HepG2 (cell line): ENCODE measurements around the gene ABHD4. TPM values are rescaled to one million over a fixed set of nuclear protein-coding genes. Genes with fewer than 3 reads are reported as not detected.
A peak's percentile ranks its signal among the peaks of the same experiment; 100 is the strongest.

Experiments
- ATAC-seq: fragments of 200-7000 bp; cut with Tn5 transposase; 3 replicates; pipeline ENCODE4 v1.9.1; 2020; ENCODE audit warnings: mild to moderate bottlenecking, moderate library complexity
- BruUV-seq: library from RNA; stranded (reverse); fragments of 400-500 nt; replicated peaks from 2 replicates; lab custom pipeline; 2021; lab: Mats Ljungman, UMichigan
- CTCF ChIA-PET: fragments of 300-600 bp; formaldehyde crosslinking; extraction: SDS; loops from one replicate; lab custom pipeline; 2021; ENCODE audit warnings: low total read pairs, inconsistent platforms, low intra/inter-chr PET ratio; lab: Yijun Ruan, JAX
- POLR2A ChIA-PET: fragments of 350-600 bp; sonication (Branson Sonifier 250); formaldehyde crosslinking; loops from one replicate; lab custom pipeline; 2020; ENCODE audit warnings: antibody characterized with exemption, inconsistent platforms; lab: Yijun Ruan, JAX
- DNase-seq: peaks from one replicate; pipeline ENCODE4 v3.0.0-alpha.2; 2015; ENCODE audit warnings: low spot score
- FAIRE-seq: peaks from 3 replicates; lab custom pipeline; 2011; peaks lifted over from hg19 to GRCh38; lab: Jason Lieb, UNC
- H2AFZ ChIP-seq: one replicate; pipeline ENCODE4 v1.6.1; 2011; ENCODE audit warnings: low read length, inconsistent platforms
- H3K27ac ChIP-seq: fragments of 300-600 bp; 3 replicates; pipeline ENCODE4 v1.8.0; 2011; ENCODE audit warnings: mixed run types, mild to moderate bottlenecking, mixed read lengths, low read length, inconsistent platforms; ENCODE audit not compliant: insufficient read depth; ENCODE audit errors: extremely low read length
- H3K27me3 ChIP-seq, 2 experiments: fragments of 200-600 bp in 1 of 2; 2 replicates in 1 of 2; 3 replicates in 1 of 2; pipeline versions ENCODE4 v1.6.0 to v1.8.0; 2011; ENCODE audit warnings: low read length in 2 of 2, mild to moderate bottlenecking in 2 of 2, moderate library complexity in 2 of 2, inconsistent platforms in 1 of 2; ENCODE audit not compliant: insufficient read depth in 2 of 2, control insufficient read depth in 1 of 2
- H3K36me3 ChIP-seq, 2 experiments: fragments of 200-600 bp in 1 of 2; replicated peaks in 1 of 2; 2 replicates in 1 of 2; 3 replicates in 1 of 2; pipeline versions ENCODE4 v1.5.1 to v1.8.0; 2011; ENCODE audit warnings: low read length in 2 of 2, inconsistent platforms in 1 of 2; ENCODE audit not compliant: insufficient read depth in 2 of 2, control insufficient read depth in 1 of 2
- H3K4me1 ChIP-seq: 2 replicates; pipeline ENCODE4 v1.5.1; 2012; ENCODE audit warnings: low read length, inconsistent platforms; ENCODE audit not compliant: insufficient read depth
- H3K4me2 ChIP-seq: 2 replicates; pipeline ENCODE4 v1.6.0; 2011; ENCODE audit warnings: low read depth, low read length, inconsistent platforms
- H3K4me3 ChIP-seq, 3 experiments: fragments of 200-600 bp in 1 of 3; sonication (generic), shearing (Covaris generic) in 1 of 3; replicated peaks in 1 of 3; 2 replicates each; pipeline ENCODE4 v1.5.1; 2011 to 2016; ENCODE audit warnings: low read length in 3 of 3, inconsistent platforms in 2 of 3, low read depth in 2 of 3, mild to moderate bottlenecking in 2 of 3, control low read depth in 1 of 3, mixed read lengths in 1 of 3; ENCODE audit not compliant: insufficient read depth in 1 of 3
- H3K79me2 ChIP-seq: one replicate; pipeline ENCODE4 v1.6.1; 2011; ENCODE audit warnings: low read length, inconsistent platforms; ENCODE audit not compliant: insufficient read depth
- H3K9ac ChIP-seq: 2 replicates; pipeline ENCODE4 v1.6.0; 2011; ENCODE audit warnings: mild to moderate bottlenecking, low read depth, low read length, inconsistent platforms; ENCODE audit not compliant: insufficient read depth
- H3K9me3 ChIP-seq: 2 replicates; pipeline ENCODE4 v1.5.1; 2012; ENCODE audit warnings: mild to moderate bottlenecking, low read length
- H4K20me1 ChIP-seq: 2 replicates; pipeline ENCODE4 v1.6.0; 2011; ENCODE audit warnings: inconsistent platforms, mild to moderate bottlenecking, low read length, moderate library complexity; ENCODE audit not compliant: insufficient read depth
- KDM5A ChIP-seq: fragments of 200-600 bp; sonication (generic); IDR thresholded peaks from 2 replicates; pipeline ENCODE4 v1.7.0; 2018; ENCODE audit warnings: antibody characterized with exemption, mild to moderate bottlenecking, low read length, borderline replicate concordance
- MYC ChIP-seq: sonication (generic); formaldehyde crosslinking; IDR thresholded peaks from 2 replicates; pipeline ENCODE4 v1.9.0; 2021; ENCODE audit warnings: missing genetic modification reagents, borderline replicate concordance
- NKX3-1 ChIP-seq: sonication (generic); formaldehyde crosslinking; IDR thresholded peaks from 2 replicates; pipeline ENCODE4 v1.5.0; 2020; ENCODE audit warnings: missing genetic modification reagents
- TMF1 ChIP-seq: sonication (generic); formaldehyde crosslinking; IDR thresholded peaks from 2 replicates; pipeline ENCODE4 v1.8.1; 2022; ENCODE audit warnings: low read depth, missing genetic modification reagents
- TOPORS ChIP-seq: sonication (generic); formaldehyde crosslinking; IDR thresholded peaks from 2 replicates; pipeline ENCODE4 v1.8.0; 2023; ENCODE audit warnings: mild to moderate bottlenecking, missing genetic modification reagents
- ZMYM4 ChIP-seq: sonication (generic); formaldehyde crosslinking; IDR thresholded peaks from 2 replicates; pipeline ENCODE4 v1.8.1; 2023; ENCODE audit warnings: mild to moderate bottlenecking, missing genetic modification reagents
- ZNF138 ChIP-seq: sonication (generic); formaldehyde crosslinking; IDR thresholded peaks from 2 replicates; pipeline ENCODE4 v1.5.0; 2020; ENCODE audit warnings: mild to moderate bottlenecking, low read depth, missing genetic modification reagents
- ZNF446 ChIP-seq: sonication (generic); formaldehyde crosslinking; IDR thresholded peaks from 2 replicates; pipeline ENCODE4 v1.5.0; 2020; ENCODE audit warnings: mild to moderate bottlenecking, missing genetic modification reagents
- ZNF484 ChIP-seq: sonication (generic); formaldehyde crosslinking; IDR thresholded peaks from 2 replicates; pipeline ENCODE4 v1.5.1; 2020; ENCODE audit warnings: mild to moderate bottlenecking, low read depth, missing genetic modification reagents, borderline replicate concordance
- ZNF501 ChIP-seq: sonication (generic); formaldehyde crosslinking; IDR thresholded peaks from 2 replicates; pipeline ENCODE4 v1.5.1; 2020; ENCODE audit warnings: mild to moderate bottlenecking, moderate library complexity, missing genetic modification reagents
- ZNF543 ChIP-seq: sonication (generic); formaldehyde crosslinking; IDR thresholded peaks from 2 replicates; pipeline ENCODE4 v1.4.0; 2020; ENCODE audit warnings: mild to moderate bottlenecking, missing genetic modification reagents
- ZSCAN20 ChIP-seq: sonication (generic); formaldehyde crosslinking; IDR thresholded peaks from 2 replicates; pipeline ENCODE4 v1.4.0; 2020; ENCODE audit warnings: missing genetic modification reagents, mild to moderate bottlenecking, borderline replicate concordance
- WGBS: methylation state at CpG from one replicate; pipeline ENCODE4 v1.1.6; 2017; ENCODE audit warnings: low lambda C conversion rate; 5-methylcytosine and 5-hydroxymethylcytosine counted together
- in situ Hi-C: cut with HindIII; loops from 2 replicates; pipeline ENCODE4 v1.10.0; 2017; ENCODE audit warnings: low pct_unique_long_range_greater_than_20kb; ENCODE audit not compliant: extremely low pct_ligation_motif_present
- intact Hi-C: fragments of 100-400 bp; cut with micrococcal nuclease; formaldehyde crosslinking; loops from one replicate; pipeline ENCODE4 v1.10.0; 2022; ENCODE audit not compliant: unreplicated experiment
- polyA plus RNA-seq, 8 experiments: library from polyadenylated mRNA; depleted of rRNA in 3 of 8; stranded (reverse) in 7 of 8; unstranded in 1 of 8; fragments of >200 nt; fragmentation: Illumina TruSeq in 4 of 8; extraction: Trizol in 4 of 8; gene quantifications; 2 replicates each; pipeline versions ENCODE4 v1.2.1 to v1.2.3, GENCODE V29; 2011 to 2016; ENCODE audit warnings: low read depth in 4 of 8, missing spikeins in 1 of 8, mixed read lengths in 1 of 8; ENCODE audit not compliant: insufficient read depth in 1 of 8
- total RNA-seq, 5 experiments: library from RNA; depleted of rRNA; stranded (reverse); fragments of >200 nt; fragmentation: Illumina TruSeq; extraction: Trizol; gene quantifications; 2 replicates each; pipeline ENCODE4 v1.2.3, GENCODE V29; 2016; ENCODE audit warnings: low read depth in 1 of 5
- TF ChIP-seq, protein P1 (sequence below): sonication (generic); formaldehyde crosslinking; IDR thresholded peaks from 2 replicates; pipeline ENCODE4 v1.4.0; 2020; ENCODE audit warnings: missing genetic modification reagents, borderline replicate concordance
- TF ChIP-seq, protein P2 (sequence below): sonication (generic); formaldehyde crosslinking; IDR thresholded peaks from 2 replicates; pipeline ENCODE4 v1.5.0; 2020; ENCODE audit warnings: missing genetic modification reagents, mild to moderate bottlenecking, borderline replicate concordance
- TF ChIP-seq, protein P3 (sequence below): sonication (generic); formaldehyde crosslinking; IDR thresholded peaks from 2 replicates; pipeline ENCODE4 v1.4.0; 2020; ENCODE audit warnings: mild to moderate bottlenecking, missing genetic modification reagents
- TF ChIP-seq, protein P4 (sequence below): sonication (generic); formaldehyde crosslinking; IDR thresholded peaks from 2 replicates; pipeline ENCODE4 v1.5.0; 2020; ENCODE audit warnings: missing genetic modification reagents

Gene ABHD4
- total and polyA plus RNA-seq, 2 of the 13 experiments (the other 11 are each of a cell fraction or from before 2014, with no cell fraction given) = 16.1 to 47.5 TPM

- TF ChIP-seq ZNF501 (CRISPR knock-in tag) = peak; percentile 52
- TF ChIP-seq ZMYM4 (CRISPR knock-in tag) = 0 out of 2 replicates have a peak, but pooled peaks have one; percentile 24
Observed at GRCh38 chr14:22587677-22588422, 10.2 kb upstream of the ABHD4 start (continued).

GRCh38 chr14:22588526-22589095 is 9.5 kb upstream of the ABHD4 start:
- peak overlapping the region; percentile 72 for H3K27ac ChIP-seq
- WGBS = under 1% methylated on average over 17 of the region's 17 CpGs
- intact Hi-C loops = loop anchor here (1.0 to 10.0 kb wide), 5 partner anchors 10 to 1856 kb away; partner anchors contain the start of genes ABHD4 and SDR39U1
- DNase-seq = no peak
- H4K20me1 ChIP-seq = no peaks in the 10 kb centered on the region
- FAIRE-seq = no peak
- ATAC-seq = no peak
- H3K79me2 ChIP-seq = peaks cover 48% of the 10 kb centered on the region
- BruUV-seq = TSS peak; percentile 81
- peak overlapping the region; percentile 48 for H2AFZ ChIP-seq
- POLR2A ChIA-PET = interaction anchor here (0.8 to 4.0 kb wide), 36 partner anchors 11 to 1853 kb away, joined by 3 to 139 read pairs (median 6); partner anchors contain the start of genes ABHD4, ACIN1, C14orf119 and HAUS4
- no peaks in the 10 kb centered on the region for H3K9me3 ChIP-seq
- H3K27me3 ChIP-seq = peaks cover 0 to 16% of the 10 kb centered on the region in 2 experiments; a peak in 2 of 5 replicates
- CTCF ChIA-PET = interaction anchor here (2.3 to 2.8 kb wide), 2 partner anchors 19 to 32 kb away, joined by 16 to 21 read pairs; no protein-coding TSS in a partner anchor
- H3K4me1 ChIP-seq = peaks cover 56% of the 10 kb centered on the region
- H3K4me2 ChIP-seq = peak overlapping the region; percentile 84
- in situ Hi-C loops = loop anchor here (25.0 kb wide), 1 partner anchor 1524 kb away; the partner anchor contains the start of genes DCAF11 and NRL
- peak overlapping the region; percentile 90 for H3K9ac ChIP-seq
- H3K4me3 ChIP-seq = peak overlapping the region; percentile 85 to 92 (median 86)
- peaks cover 3 to 14% of the 10 kb centered on the region in 2 experiments for H3K36me3 ChIP-seq
- TF ChIP-seq MYC (CRISPR knock-in tag) (no peak), TMF1 (CRISPR knock-in tag) (no peak), ZSCAN20 (CRISPR knock-in tag) (0 out of 2 replicates have a peak, but pooled peaks have one; percentile 34), TOPORS (0 out of 2 replicates have a peak, but pooled peaks have one; percentile 2), ZNF543 (CRISPR knock-in tag) (0 out of 2 replicates have a peak, but pooled peaks have one; percentile 12), ZNF446 (CRISPR knock-in tag) (no peak), KDM5A (peak; percentile 93), ZNF138 (CRISPR knock-in tag) (no peak), ZNF484 (CRISPR knock-in tag) (no peak), NKX3-1 (peak; percentile 16)
- TF ChIP-seq, protein P1, sequence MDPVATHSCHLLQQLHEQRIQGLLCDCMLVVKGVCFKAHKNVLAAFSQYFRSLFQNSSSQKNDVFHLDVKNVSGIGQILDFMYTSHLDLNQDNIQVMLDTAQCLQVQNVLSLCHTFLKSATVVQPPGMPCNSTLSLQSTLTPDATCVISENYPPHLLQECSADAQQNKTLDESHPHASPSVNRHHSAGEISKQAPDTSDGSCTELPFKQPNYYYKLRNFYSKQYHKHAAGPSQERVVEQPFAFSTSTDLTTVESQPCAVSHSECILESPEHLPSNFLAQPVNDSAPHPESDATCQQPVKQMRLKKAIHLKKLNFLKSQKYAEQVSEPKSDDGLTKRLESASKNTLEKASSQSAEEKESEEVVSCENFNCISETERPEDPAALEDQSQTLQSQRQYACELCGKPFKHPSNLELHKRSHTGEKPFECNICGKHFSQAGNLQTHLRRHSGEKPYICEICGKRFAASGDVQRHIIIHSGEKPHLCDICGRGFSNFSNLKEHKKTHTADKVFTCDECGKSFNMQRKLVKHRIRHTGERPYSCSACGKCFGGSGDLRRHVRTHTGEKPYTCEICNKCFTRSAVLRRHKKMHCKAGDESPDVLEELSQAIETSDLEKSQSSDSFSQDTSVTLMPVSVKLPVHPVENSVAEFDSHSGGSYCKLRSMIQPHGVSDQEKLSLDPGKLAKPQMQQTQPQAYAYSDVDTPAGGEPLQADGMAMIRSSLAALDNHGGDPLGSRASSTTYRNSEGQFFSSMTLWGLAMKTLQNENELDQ = peak; percentile 58; the same call in 1 of the 2 replicates
- TF ChIP-seq, protein P2, sequence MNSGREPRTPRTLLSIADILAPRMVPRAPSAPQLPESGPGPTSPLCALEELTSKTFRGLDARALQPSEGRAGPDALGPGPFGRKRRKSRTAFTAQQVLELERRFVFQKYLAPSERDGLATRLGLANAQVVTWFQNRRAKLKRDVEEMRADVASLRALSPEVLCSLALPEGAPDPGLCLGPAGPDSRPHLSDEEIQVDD = 0 out of 2 replicates have a peak, but pooled peaks have one; percentile 62
- TF ChIP-seq, protein P3, sequence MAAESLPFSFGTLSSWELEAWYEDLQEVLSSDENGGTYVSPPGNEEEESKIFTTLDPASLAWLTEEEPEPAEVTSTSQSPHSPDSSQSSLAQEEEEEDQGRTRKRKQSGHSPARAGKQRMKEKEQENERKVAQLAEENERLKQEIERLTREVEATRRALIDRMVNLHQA (CRISPR knock-in tag) = 0 out of 2 replicates have a peak, but pooled peaks have one; percentile 49
- TF ChIP-seq, protein P4, sequence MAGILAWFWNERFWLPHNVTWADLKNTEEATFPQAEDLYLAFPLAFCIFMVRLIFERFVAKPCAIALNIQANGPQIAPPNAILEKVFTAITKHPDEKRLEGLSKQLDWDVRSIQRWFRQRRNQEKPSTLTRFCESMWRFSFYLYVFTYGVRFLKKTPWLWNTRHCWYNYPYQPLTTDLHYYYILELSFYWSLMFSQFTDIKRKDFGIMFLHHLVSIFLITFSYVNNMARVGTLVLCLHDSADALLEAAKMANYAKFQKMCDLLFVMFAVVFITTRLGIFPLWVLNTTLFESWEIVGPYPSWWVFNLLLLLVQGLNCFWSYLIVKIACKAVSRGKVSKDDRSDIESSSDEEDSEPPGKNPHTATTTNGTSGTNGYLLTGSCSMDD = peak; percentile 45; the same call in 1 of the 2 replicates
